ENCODE results near the gene OSMR.

Gene OSMR

DNA sequence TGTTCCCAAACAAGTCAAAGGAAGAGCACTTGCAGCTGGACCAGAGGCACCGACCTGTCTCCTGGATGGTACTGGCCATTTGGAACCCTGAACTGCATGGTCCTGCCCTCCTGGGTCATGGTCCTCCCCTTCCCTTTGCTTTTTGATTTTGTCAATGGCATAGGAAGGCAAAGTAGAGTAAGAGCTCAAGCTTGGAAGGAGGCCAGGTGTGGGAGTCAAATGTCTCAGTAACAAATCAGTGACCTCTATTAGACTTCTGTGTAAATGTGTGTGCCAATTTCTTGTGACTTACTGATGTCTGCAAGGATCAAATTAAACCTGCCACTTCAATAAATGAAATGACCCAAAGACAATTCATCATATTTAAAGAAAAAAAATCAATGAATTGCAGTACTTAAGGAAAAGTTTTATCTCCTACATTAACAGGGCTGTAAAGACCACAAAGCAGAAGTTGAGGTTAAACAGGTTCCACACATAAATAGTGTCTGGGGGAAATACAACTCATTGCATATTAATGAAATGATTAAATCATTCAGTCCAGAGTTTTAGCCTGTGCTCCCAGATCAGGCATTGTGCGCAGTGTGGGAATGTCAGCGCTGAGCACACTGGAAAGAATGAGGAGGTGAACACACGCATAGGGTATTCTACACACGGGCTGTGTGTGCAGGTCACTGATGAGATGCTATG is 32.7 kb downstream of the OSMR start:
- H3K36me3 ChIP-seq (ENCODE audit: low read length) = no peaks in the 10 kb centered on the region
- no peak overlapping the region for H2AFZ ChIP-seq (ENCODE audit: low read depth, low read length, severe bottlenecking)
- H3K27ac ChIP-seq (ENCODE audit: low read depth, low read length) = no peak overlapping the region
- no peaks in the 10 kb centered on the region for H3K9me3 ChIP-seq (ENCODE audit: insufficient read depth, low read length)
- H3K9me2 ChIP-seq (replicated peaks; ENCODE audit: insufficient read depth, low read length) = no peaks in the 10 kb centered on the region
- no peak overlapping the region for H3K4me3 ChIP-seq (ENCODE audit: insufficient read depth, low read length, poor library complexity, severe bottlenecking)
- no peaks in the 10 kb centered on the region for H3K79me2 ChIP-seq (ENCODE audit: insufficient read depth, low read length)
- H3K27me3 ChIP-seq (ENCODE audit: low read length) = no peaks in the 10 kb centered on the region
- no peak overlapping the region for H3K9ac ChIP-seq (ENCODE audit: low read length)
- no peak overlapping the region for H3K4me2 ChIP-seq (ENCODE audit: low read depth, low read length, poor library complexity, severe bottlenecking)
- H3F3A ChIP-seq (ENCODE audit: insufficient read depth) = no peaks in the 10 kb centered on the region
- H4K20me1 ChIP-seq (ENCODE audit: low read depth, low read length) = no peaks in the 10 kb centered on the region
- no peak for TF ChIP-seq CTCF (IDR thresholded peaks at IDR 0.05; ENCODE audit: insufficient read depth, low read length, poor library complexity, severe bottlenecking)
- no peak for TF ChIP-seq EZH2phosphoT487 (conservative IDR thresholded peaks at IDR 0.05; ENCODE audit: low read length)

GRCh38 chr5:38879078-38879460 is 33.3 kb downstream of the OSMR start:
- Histone ChIP-seq H3K27ac (ENCODE audit: low read depth, low read length) (no peak overlapping the region), H3K4me2 (ENCODE audit: low read depth, low read length, poor library complexity, severe bottlenecking) (no peak overlapping the region), H3K36me3 (ENCODE audit: low read length) (no peaks in the 10 kb centered on the region), H3K9me3 (ENCODE audit: insufficient read depth, low read length) (no peaks in the 10 kb centered on the region), H3K4me3 (ENCODE audit: insufficient read depth, low read length, poor library complexity, severe bottlenecking) (no peak overlapping the region), H3K9ac (ENCODE audit: low read length) (no peak overlapping the region), H3K9me2 (replicated peaks; ENCODE audit: insufficient read depth, low read length) (no peaks in the 10 kb centered on the region), H3F3A (ENCODE audit: insufficient read depth) (no peaks in the 10 kb centered on the region), H3K27me3 (ENCODE audit: low read length) (no peaks in the 10 kb centered on the region), H3K79me2 (ENCODE audit: insufficient read depth, low read length) (no peaks in the 10 kb centered on the region), H2AFZ (ENCODE audit: low read depth, low read length, severe bottlenecking) (no peak overlapping the region), H4K20me1 (ENCODE audit: low read depth, low read length) (no peaks in the 10 kb centered on the region)
- TF ChIP-seq CTCF (IDR thresholded peaks at IDR 0.05; ENCODE audit: insufficient read depth, low read length, poor library complexity, severe bottlenecking) = no peak
- no peak for TF ChIP-seq EZH2phosphoT487 (conservative IDR thresholded peaks at IDR 0.05; ENCODE audit: low read length)

DNA sequence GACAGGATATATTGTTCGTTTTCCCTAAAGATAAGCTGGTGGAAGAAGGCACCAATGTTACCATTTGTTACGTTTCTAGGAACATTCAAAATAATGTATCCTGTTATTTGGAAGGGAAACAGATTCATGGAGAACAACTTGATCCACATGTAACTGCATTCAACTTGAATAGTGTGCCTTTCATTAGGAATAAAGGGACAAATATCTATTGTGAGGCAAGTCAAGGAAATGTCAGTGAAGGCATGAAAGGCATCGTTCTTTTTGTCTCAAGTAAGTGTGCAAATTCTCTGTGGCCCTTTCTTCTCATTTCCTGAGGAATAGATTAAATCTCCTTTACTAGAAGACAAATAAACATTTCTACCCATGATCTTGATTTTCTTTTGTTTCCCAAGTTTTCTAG is 38.0 kb downstream of the OSMR start:
- TF ChIP-seq EZH2phosphoT487 (conservative IDR thresholded peaks at IDR 0.05; ENCODE audit: low read length) (no peak), CTCF (IDR thresholded peaks at IDR 0.05; ENCODE audit: insufficient read depth, low read length, poor library complexity, severe bottlenecking) (no peak)
- no peaks in the 10 kb centered on the region for H3K9me3 ChIP-seq (ENCODE audit: insufficient read depth, low read length)
- H2AFZ ChIP-seq (ENCODE audit: low read depth, low read length, severe bottlenecking) = no peak overlapping the region
- H3K27me3 ChIP-seq (ENCODE audit: low read length) = no peaks in the 10 kb centered on the region
- H3K9me2 ChIP-seq (replicated peaks; ENCODE audit: insufficient read depth, low read length) = no peaks in the 10 kb centered on the region
- H3K27ac ChIP-seq (ENCODE audit: low read depth, low read length) = no peak overlapping the region
- no peaks in the 10 kb centered on the region for H4K20me1 ChIP-seq (ENCODE audit: low read depth, low read length)
- no peak overlapping the region for H3K9ac ChIP-seq (ENCODE audit: low read length)
- H3K36me3 ChIP-seq (ENCODE audit: low read length) = no peaks in the 10 kb centered on the region
- H3F3A ChIP-seq (ENCODE audit: insufficient read depth) = no peaks in the 10 kb centered on the region
- H3K4me2 ChIP-seq (ENCODE audit: low read depth, low read length, poor library complexity, severe bottlenecking) = no peak overlapping the region
- H3K79me2 ChIP-seq (ENCODE audit: insufficient read depth, low read length) = no peaks in the 10 kb centered on the region
- H3K4me3 ChIP-seq (ENCODE audit: insufficient read depth, low read length, poor library complexity, severe bottlenecking) = no peak overlapping the region
